ENCODE measurements around the gene HSD11B1.
A peak's percentile ranks its signal among the peaks of the same experiment; 100 is the strongest.

Gene HSD11B1

GRCh38 chr1:209728466-209728865, 23.8 kb downstream of the HSD11B1 start:
- DNase-seq: no peak

GRCh38 chr1:209729436-209729835, 24.8 kb downstream of the HSD11B1 start:
- DNase-seq: no peak

- DNase-seq: no peak
Measured at GRCh38 chr1:209732725-209733124, 28.1 kb downstream of the HSD11B1 start.

GRCh38 chr1:209733409-209734192, 29.0 kb downstream of the HSD11B1 start:
- DNase-seq: no peak

GRCh38 chr1:209736490-209737117, 32.0 kb downstream of the HSD11B1 start:
- DNase-seq: no peak

- DNase-seq: no peak
Measured at GRCh38 chr1:209737118-209737505, 32.5 kb downstream of the HSD11B1 start.

GRCh38 chr1:209738270-209738669, 33.6 kb downstream of the HSD11B1 start:
- DNase-seq: no peak

- no peak for DNase-seq
Measured at GRCh38 chr1:209741193-209741592, 36.5 kb downstream of the HSD11B1 start.

- DNase-seq: no peak
Measured at GRCh38 chr1:209741889-209742288, 37.2 kb downstream of the HSD11B1 start.

GRCh38 chr1:209742409-209743144, 37.9 kb downstream of the HSD11B1 start:
- DNase-seq: no peak

GRCh38 chr1:209743145-209743482, 38.5 kb downstream of the HSD11B1 start:
- no peak for DNase-seq

- DNase-seq: no peak
Measured at GRCh38 chr1:209746451-209747165, 42.0 kb downstream of the HSD11B1 start.

GRCh38 chr1:209747580-209748262, 43.1 kb downstream of the HSD11B1 start:
- DNase-seq: peak; percentile 61 to 79 (median 67)

GRCh38 chr1:209748620-209749019, 44.0 kb downstream of the HSD11B1 start:
- DNase-seq: no peak

GRCh38 chr1:209749205-209749604, 44.6 kb downstream of the HSD11B1 start:
- DNase-seq: no peak

GRCh38 chr1:209749670-209750323, 45.2 kb downstream of the HSD11B1 start:
- no peak for DNase-seq

- DNase-seq: no peak
Measured at GRCh38 chr1:209751627-209752231, 47.1 kb downstream of the HSD11B1 start.

GRCh38 chr1:209752890-209753289, 48.2 kb downstream of the HSD11B1 start:
- DNase-seq: no peak

- DNase-seq: no peak
Measured at GRCh38 chr1:209755256-209755655, 50.6 kb downstream of the HSD11B1 start.

- DNase-seq: peak; percentile 23 to 59 (median 56)
Measured at GRCh38 chr1:209755926-209756614, 51.4 kb downstream of the HSD11B1 start, which contains the start of gene TRAF3IP3. TSS of gene TRAF3IP3 (plus strand) at chr1:209756053. CDS start at chr1:209760040, 3,987 bp downstream.
